ENCODE data around the gene PCNX2.

DNA sequence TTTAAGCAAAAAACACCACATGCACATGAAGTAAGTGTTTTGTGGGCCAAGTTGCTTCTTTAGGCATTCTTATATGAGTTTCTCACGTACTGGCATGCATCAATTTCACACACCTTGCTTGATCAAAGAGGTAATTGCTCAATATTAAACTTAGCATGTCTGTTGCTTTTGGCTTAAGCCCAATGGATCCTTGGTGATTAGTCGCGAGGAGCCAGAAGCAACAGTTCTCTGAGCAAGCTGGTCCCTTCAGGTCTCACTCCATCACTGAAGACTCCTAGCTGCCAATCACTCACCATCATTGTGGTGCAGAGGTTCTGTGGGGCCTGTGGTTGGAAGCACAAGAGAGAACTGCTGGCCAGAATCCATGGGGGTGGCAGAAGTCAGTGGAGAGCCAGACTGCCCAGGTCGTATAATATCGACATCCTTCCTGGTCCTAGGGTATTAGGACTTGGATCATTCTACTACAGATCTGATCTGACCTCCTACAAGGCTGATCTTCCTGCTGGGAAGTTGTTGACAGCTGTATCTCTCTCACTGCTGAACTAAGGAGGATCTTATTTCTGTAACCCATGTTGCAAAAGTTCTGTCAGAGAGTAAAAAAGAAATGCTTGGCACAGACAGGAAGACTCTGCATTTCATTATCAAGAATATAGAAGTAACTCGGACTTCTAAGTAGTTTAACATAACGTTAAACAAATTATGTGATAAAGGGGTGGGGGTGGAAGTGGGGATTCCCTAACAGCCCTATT is 204.6 kb downstream of the PCNX2 start:
- TF ChIP-seq, protein P1, sequence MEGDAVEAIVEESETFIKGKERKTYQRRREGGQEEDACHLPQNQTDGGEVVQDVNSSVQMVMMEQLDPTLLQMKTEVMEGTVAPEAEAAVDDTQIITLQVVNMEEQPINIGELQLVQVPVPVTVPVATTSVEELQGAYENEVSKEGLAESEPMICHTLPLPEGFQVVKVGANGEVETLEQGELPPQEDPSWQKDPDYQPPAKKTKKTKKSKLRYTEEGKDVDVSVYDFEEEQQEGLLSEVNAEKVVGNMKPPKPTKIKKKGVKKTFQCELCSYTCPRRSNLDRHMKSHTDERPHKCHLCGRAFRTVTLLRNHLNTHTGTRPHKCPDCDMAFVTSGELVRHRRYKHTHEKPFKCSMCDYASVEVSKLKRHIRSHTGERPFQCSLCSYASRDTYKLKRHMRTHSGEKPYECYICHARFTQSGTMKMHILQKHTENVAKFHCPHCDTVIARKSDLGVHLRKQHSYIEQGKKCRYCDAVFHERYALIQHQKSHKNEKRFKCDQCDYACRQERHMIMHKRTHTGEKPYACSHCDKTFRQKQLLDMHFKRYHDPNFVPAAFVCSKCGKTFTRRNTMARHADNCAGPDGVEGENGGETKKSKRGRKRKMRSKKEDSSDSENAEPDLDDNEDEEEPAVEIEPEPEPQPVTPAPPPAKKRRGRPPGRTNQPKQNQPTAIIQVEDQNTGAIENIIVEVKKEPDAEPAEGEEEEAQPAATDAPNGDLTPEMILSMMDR (conservative IDR thresholded peaks at IDR 0.05; ENCODE audit: low read length) = no peak
- no peak for TF ChIP-seq EZH2phosphoT487 (IDR thresholded peaks at IDR 0.05; ENCODE audit: borderline replicate concordance)

Measured in Loucy (cell line).